ENCODE results near the gene HOXA10.

Gene HOXA10

GRCh38 chr7:27143950-27144780, 30.0 kb downstream of the HOXA10 start:
- DNase-seq (ENCODE audit: low read depth), result no peak

- no peak for DNase-seq (ENCODE audit: low read depth)
Observed at GRCh38 chr7:27143023-27143949, 30.8 kb downstream of the HOXA10 start, which contains the start of gene HOXA5. Gene HOXA5 (minus strand): TSS chr7:27143681. CDS start chr7:27143607, 74 bp downstream.

- no peak for DNase-seq (ENCODE audit: low read depth)
Observed at GRCh38 chr7:27142580-27143022, 31.5 kb downstream of the HOXA10 start.

- DNase-seq (ENCODE audit: low read depth), result no peak
Observed at GRCh38 chr7:27141923-27142579, 32.1 kb downstream of the HOXA10 start.

GRCh38 chr7:27141137-27141922, 32.8 kb downstream of the HOXA10 start:
- DNase-seq (ENCODE audit: low read depth), result no peak

GRCh38 chr7:27140126-27140857, 33.8 kb downstream of the HOXA10 start:
- no peak for DNase-seq (ENCODE audit: low read depth)

- DNase-seq (ENCODE audit: low read depth), result no peak
Observed at GRCh38 chr7:27139334-27140125, 34.6 kb downstream of the HOXA10 start.

- no peak for DNase-seq (ENCODE audit: low read depth)
Observed at GRCh38 chr7:27138985-27139333, 35.2 kb downstream of the HOXA10 start.

GRCh38 chr7:27138472-27138871, 35.6 kb downstream of the HOXA10 start:
- DNase-seq (ENCODE audit: low read depth), result no peak

- DNase-seq (ENCODE audit: low read depth), result no peak
Observed at GRCh38 chr7:27137640-27138315, 36.3 kb downstream of the HOXA10 start.

- no peak for DNase-seq (ENCODE audit: low read depth)
Observed at GRCh38 chr7:27134392-27134791, 39.7 kb downstream of the HOXA10 start.

GRCh38 chr7:27133409-27134231, 40.5 kb downstream of the HOXA10 start:
- no peak for DNase-seq (ENCODE audit: low read depth)

GRCh38 chr7:27132978-27133377, 41.1 kb downstream of the HOXA10 start:
- DNase-seq (ENCODE audit: low read depth), result no peak

GRCh38 chr7:27132214-27132613, 41.9 kb downstream of the HOXA10 start:
- no peak for DNase-seq (ENCODE audit: low read depth)

- no peak for DNase-seq (ENCODE audit: low read depth)
Observed at GRCh38 chr7:27131390-27131819, 42.7 kb downstream of the HOXA10 start.

GRCh38 chr7:27130540-27131389, 43.4 kb downstream of the HOXA10 start, which contains the start of gene HOXA4:
Gene HOXA4 (minus strand): TSS chr7:27130757. CDS start chr7:27130733, 24 bp downstream.
- DNase-seq (ENCODE audit: low read depth), result peak; percentile 37
